A549 treated with Mapracorat at 1 μM for 4 hours (cell line): ENCODE measurements around the gene OR51D1. TPM values are rescaled to one million over a fixed set of nuclear protein-coding genes. Genes with fewer than 3 reads are reported as not detected.

Source experiments
- total RNA-seq: library from RNA; stranded (reverse); fragments of 200-300 nt; extraction: Qiagen RNA extraction; gene quantifications from 5 replicates; pipeline ENCODE4 v1.2.3, GENCODE V29; 2022

The OR51D1 gene
- not detected in 5 replicates for total RNA-seq

GRCh38 chr11:4636962-4637661 lies at the start of gene OR51D1:
TSS of gene OR51D1 (plus strand) at chr11:4637477. CDS start at chr11:4639791, 2,314 bp downstream.

GRCh38 chr11:4593739-4594138 lies 43.5 kb upstream of the OR51D1 start, which contains the start of gene OR52I1:
TSS of gene OR52I1 (plus strand) at chr11:4594039. CDS start at chr11:4594039, 0 bp downstream.

GRCh38 chr11:4607781-4608666 lies 29.3 kb upstream of the OR51D1 start, which contains the start of gene TRIM68:
TSS of gene TRIM68 (minus strand) at chr11:4608231. CDS start at chr11:4605504, 2,727 bp downstream.

GRCh38 chr11:4643682-4644081 lies 6.4 kb downstream of the OR51D1 start, which contains the start of gene OR51E1:
TSS of gene OR51E1 (plus strand) at chr11:4643982. CDS start at chr11:4652527, 8,545 bp downstream.

Other genes starting within 250 kb of the OR51D1 start
- gene TRIM21, start 243.8 kb upstream of the OR51D1 start, total RNA-seq: 19.6 to 23.8 TPM (median 20.9 TPM) in 5 replicates
- gene OR52K2, start 188.2 kb upstream of the OR51D1 start, total RNA-seq: not detected in 5 replicates
- gene OR52K1, start 154.8 kb upstream of the OR51D1 start, total RNA-seq: not detected in 5 replicates
- gene OR52M1, start 92.3 kb upstream of the OR51D1 start, total RNA-seq: not detected in 5 replicates
- gene OR52I2, start 55.7 kb upstream of the OR51D1 start, total RNA-seq: not detected in 5 replicates
- not detected in 5 replicates for gene OR52I1, start 43.4 kb upstream of the OR51D1 start, total RNA-seq
- 8.1 to 10.4 TPM (median 9.9 TPM) in 5 replicates for gene TRIM68, start 29.2 kb upstream of the OR51D1 start, total RNA-seq
- not detected in 5 replicates for gene OR51E1, start 6.5 kb downstream of the OR51D1 start, total RNA-seq
- not detected in 5 replicates for gene OR51E2, start 60.4 kb downstream of the OR51D1 start, total RNA-seq
- not detected in 5 replicates for gene MMP26, start 67.3 kb downstream of the OR51D1 start, total RNA-seq
- gene OR51F1, start 132.5 kb downstream of the OR51D1 start, total RNA-seq: not detected in 5 replicates
- not detected in 5 replicates for gene OR52R1, start 166.9 kb downstream of the OR51D1 start, total RNA-seq
- not detected in 5 replicates for gene OR51F2, start 183.8 kb downstream of the OR51D1 start, total RNA-seq
- gene OR51S1, start 211.7 kb downstream of the OR51D1 start, total RNA-seq: not detected in 5 replicates
- not detected in 5 replicates for gene OR51T1, start 244.4 kb downstream of the OR51D1 start, total RNA-seq